ENCODE measurements around the gene NFYA. TPM values are rescaled to one million over a fixed set of nuclear protein-coding genes. Genes with fewer than 3 reads are reported as not detected.

The NFYA gene
- total RNA-seq, 1 experiment from 2014 or later, result 43.0 TPM

DNA sequence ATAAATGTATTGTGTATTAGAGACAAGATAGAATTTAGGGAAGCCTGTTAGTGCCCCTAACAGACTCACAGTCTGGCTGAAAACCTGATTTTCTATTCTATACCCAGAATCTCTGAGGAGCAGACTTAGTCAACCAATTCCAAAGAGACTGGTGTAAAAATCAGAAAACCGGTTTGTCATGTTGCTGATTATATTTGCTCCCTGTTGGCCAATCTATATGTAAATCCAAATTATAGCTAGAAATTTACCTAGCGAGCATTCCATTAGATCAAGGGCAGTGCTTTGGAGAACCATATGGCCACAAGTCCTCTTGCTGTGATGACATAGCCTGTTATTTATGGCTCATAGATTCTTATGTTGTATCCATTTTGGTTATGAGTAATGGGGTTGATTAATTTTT lies 4.8 kb downstream of the NFYA start:
- no peaks in the 10 kb centered on the region; a peak in 1 of 5 replicates for H3K9me3 Mint-ChIP-seq
- H4K20me1 ChIP-seq (ENCODE audit: control insufficient read depth, insufficient read depth, insufficient read length), result peaks cover 2% of the 10 kb centered on the region
- TF ChIP-seq, protein P1, sequence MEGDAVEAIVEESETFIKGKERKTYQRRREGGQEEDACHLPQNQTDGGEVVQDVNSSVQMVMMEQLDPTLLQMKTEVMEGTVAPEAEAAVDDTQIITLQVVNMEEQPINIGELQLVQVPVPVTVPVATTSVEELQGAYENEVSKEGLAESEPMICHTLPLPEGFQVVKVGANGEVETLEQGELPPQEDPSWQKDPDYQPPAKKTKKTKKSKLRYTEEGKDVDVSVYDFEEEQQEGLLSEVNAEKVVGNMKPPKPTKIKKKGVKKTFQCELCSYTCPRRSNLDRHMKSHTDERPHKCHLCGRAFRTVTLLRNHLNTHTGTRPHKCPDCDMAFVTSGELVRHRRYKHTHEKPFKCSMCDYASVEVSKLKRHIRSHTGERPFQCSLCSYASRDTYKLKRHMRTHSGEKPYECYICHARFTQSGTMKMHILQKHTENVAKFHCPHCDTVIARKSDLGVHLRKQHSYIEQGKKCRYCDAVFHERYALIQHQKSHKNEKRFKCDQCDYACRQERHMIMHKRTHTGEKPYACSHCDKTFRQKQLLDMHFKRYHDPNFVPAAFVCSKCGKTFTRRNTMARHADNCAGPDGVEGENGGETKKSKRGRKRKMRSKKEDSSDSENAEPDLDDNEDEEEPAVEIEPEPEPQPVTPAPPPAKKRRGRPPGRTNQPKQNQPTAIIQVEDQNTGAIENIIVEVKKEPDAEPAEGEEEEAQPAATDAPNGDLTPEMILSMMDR (conservative IDR thresholded peaks at IDR 0.05), result no peak

More for the DNA sequence above, 4.8 kb downstream of the NFYA start:
- no CpG with 5 or more reads among the region's 2 CpGs for WGBS (ENCODE audit: extremely low coverage, insufficient read length, low lambda C conversion rate)
- peaks cover 9% of the 10 kb centered on the region for H3K23me2 ChIP-seq (ENCODE audit: insufficient read length, low read depth, low read length, poor library complexity, severe bottlenecking)
- H3K27me3 ChIP-seq (ENCODE audit: insufficient read depth, low read length), result no peaks in the 10 kb centered on the region
- no peak overlapping the region for H3K27ac Mint-ChIP-seq
- no peaks in the 10 kb centered on the region for H3K9me3 ChIP-seq (ENCODE audit: control insufficient read depth, low read depth, low read length)
- no peak overlapping the region for H2BK120ac ChIP-seq (ENCODE audit: low read depth, low read length, poor library complexity, severe bottlenecking)
- H3K4me2 ChIP-seq (ENCODE audit: insufficient read depth, insufficient read length, low read length), result no peak overlapping the region
- no peak overlapping the region for H3K14ac ChIP-seq (ENCODE audit: insufficient read depth, low read length)
- H2BK15ac ChIP-seq (ENCODE audit: low read depth, low read length), result no peak overlapping the region
- no peak overlapping the region for H2BK12ac ChIP-seq (ENCODE audit: insufficient read length, low read depth, low read length)
- H3K79me2 ChIP-seq (ENCODE audit: insufficient read depth, low read length), result peaks cover 42% of the 10 kb centered on the region
- no peak overlapping the region for H3K4ac ChIP-seq (ENCODE audit: low read depth, low read length)
- H3K56ac ChIP-seq (ENCODE audit: insufficient read length, low read depth, low read length), result no peak overlapping the region
- H4K8ac ChIP-seq (replicated peaks; ENCODE audit: insufficient read length, low read depth, low read length), result no peak overlapping the region
- H4K5ac ChIP-seq (ENCODE audit: insufficient read length, low read depth, low read length), result no peak overlapping the region
- H2BK20ac ChIP-seq (ENCODE audit: low read depth, low read length, poor library complexity, severe bottlenecking), result no peak overlapping the region
- H3K36me3 Mint-ChIP-seq (ENCODE audit: insufficient read depth in 1 of 3, low read depth in 3 of 3), result peaks cover 18 to 50% (median 42%) of the 10 kb centered on the region in 3 experiments; a peak in 6 of 7 replicates
- DNase-seq, result no peak
- no peak overlapping the region for H3K27ac ChIP-seq (ENCODE audit: insufficient read length, low read depth, low read length)
- no peak overlapping the region for H4K91ac ChIP-seq (ENCODE audit: insufficient read length, low read depth, low read length)
- H2AK5ac ChIP-seq (ENCODE audit: insufficient read length, low read length), result no peak overlapping the region
- no peak overlapping the region for H2AFZ ChIP-seq (ENCODE audit: low read length)
- H3K27me3 Mint-ChIP-seq (ENCODE audit: low read depth), result no peaks in the 10 kb centered on the region
- H3K23ac ChIP-seq (ENCODE audit: insufficient read length, low read depth, low read length), result no peak overlapping the region
- H3K9ac ChIP-seq (ENCODE audit: extremely low read depth, insufficient read length, low read length), result no peak overlapping the region
- no peak overlapping the region for H3K4me3 Mint-ChIP-seq
- no peak overlapping the region for H2BK5ac ChIP-seq (ENCODE audit: insufficient read length, low read length)
- H3K18ac ChIP-seq (ENCODE audit: insufficient read length, low read depth, low read length), result no peak overlapping the region
- no peaks in the 10 kb centered on the region for H3K4me1 ChIP-seq (ENCODE audit: insufficient read depth, low read length)
- peaks cover 25 to 27% of the 10 kb centered on the region in 2 experiments for H3K4me1 Mint-ChIP-seq
- peaks cover 7% of the 10 kb centered on the region for H3K79me1 ChIP-seq (ENCODE audit: insufficient read depth, low read depth, low read length, poor library complexity, severe bottlenecking)
- H3T11ph ChIP-seq (ENCODE audit: low read length), result no peak overlapping the region

Data from H9 (cell line).